Germinal center (tissue), 1 donor: ENCODE results near the gene MRPS9.
A peak's percentile ranks its signal among the peaks of the same experiment; 100 is the strongest.

ENCODE experiments used
- DNase-seq: peaks from one replicate; pipeline ENCODE4 v3.0.0; 2012; ENCODE audit warnings: mixed read lengths, low spot score

Gene MRPS9

GRCh38 chr2:105118960-105119359, 81.1 kb downstream of the MRPS9 start:
- no peak for DNase-seq

- DNase-seq = no peak
These were observed 83.6 kb downstream of the MRPS9 start for GRCh38 chr2:105121434-105121833.

- no peak for DNase-seq
These were observed 87.6 kb downstream of the MRPS9 start for GRCh38 chr2:105125428-105125827.

- no peak for DNase-seq
These were observed 88.1 kb downstream of the MRPS9 start for GRCh38 chr2:105125920-105126319.

GRCh38 chr2:105126336-105126735, 88.5 kb downstream of the MRPS9 start:
- DNase-seq = no peak

GRCh38 chr2:105127289-105127915, 89.5 kb downstream of the MRPS9 start:
- DNase-seq = no peak

GRCh38 chr2:105129722-105130232, 91.9 kb downstream of the MRPS9 start:
- peak; percentile 13 for DNase-seq

- no peak for DNase-seq
These were observed 92.7 kb downstream of the MRPS9 start for GRCh38 chr2:105130546-105130945.

- DNase-seq = no peak
These were observed 96.2 kb downstream of the MRPS9 start for GRCh38 chr2:105134081-105134480.

- DNase-seq = no peak
These were observed 97.6 kb downstream of the MRPS9 start for GRCh38 chr2:105135436-105135835.

GRCh38 chr2:105136394-105136793, 98.5 kb downstream of the MRPS9 start:
- no peak for DNase-seq

GRCh38 chr2:105138643-105139042, 100.8 kb downstream of the MRPS9 start:
- DNase-seq = no peak

GRCh38 chr2:105139556-105140239, 101.8 kb downstream of the MRPS9 start:
- no peak for DNase-seq

- DNase-seq = no peak
These were observed 102.3 kb downstream of the MRPS9 start for GRCh38 chr2:105140240-105140568.

- DNase-seq = no peak
These were observed 103.3 kb downstream of the MRPS9 start for GRCh38 chr2:105141099-105141614.

GRCh38 chr2:105142239-105142638, 104.4 kb downstream of the MRPS9 start:
- DNase-seq = no peak

- DNase-seq = no peak
These were observed 105.2 kb downstream of the MRPS9 start for GRCh38 chr2:105143094-105143466.

GRCh38 chr2:105143467-105144151, 105.7 kb downstream of the MRPS9 start:
- peak; percentile 28 for DNase-seq

- DNase-seq = peak; percentile 5
These were observed 106.5 kb downstream of the MRPS9 start for GRCh38 chr2:105144152-105144940.

- DNase-seq = no peak
These were observed 107.1 kb downstream of the MRPS9 start for GRCh38 chr2:105144941-105145300.

GRCh38 chr2:105149272-105149671, 111.4 kb downstream of the MRPS9 start:
- DNase-seq = no peak
